OCI-LY3 (cell line): ENCODE data around the gene CNGB1.
"Not testable (repeated sequence)": the region's sequence is repeated elsewhere in the genome, so short reads cannot be mapped to it uniquely, and the experiment has no call there.

Experiments
- H2AFZ ChIP-seq: fragments of 200-600, 300-600 bp; shearing (Covaris generic); 2 replicates; pipeline ENCODE4 v1.6.0; 2014; ENCODE audit warnings: antibody characterized with exemption, low read depth, low read length
- H3K27ac ChIP-seq: fragments of 200-600, 300-600 bp; sonication (generic); 2 replicates; pipeline ENCODE4 v1.5.1; 2014; ENCODE audit warnings: mild to moderate bottlenecking, low read length, moderate library complexity, mixed read lengths
- H3K27me3 ChIP-seq: fragments of 200-600, 300-600 bp; sonication (generic); 2 replicates; pipeline ENCODE4 v1.6.1; 2014; ENCODE audit warnings: low read depth, low read length, mixed read lengths
- H3K36me3 ChIP-seq: fragments of 200-600, 300-600 bp; sonication (generic); replicated peaks from 2 replicates; pipeline ENCODE3; 2014; ENCODE audit warnings: low read depth, low read length, mixed read lengths
- H3K4me1 ChIP-seq: fragments of 300-600, 200-600 bp; sonication (generic); 2 replicates; pipeline ENCODE4 v1.6.1; 2014; ENCODE audit warnings: low read length, mixed read lengths
- H3K4me2 ChIP-seq: fragments of 200-600, 300-600 bp; sonication (generic); 2 replicates; pipeline ENCODE4 v1.6.1; 2014; ENCODE audit warnings: low read length, mixed read lengths
- H3K4me3 ChIP-seq: fragments of 300-600, 200-600 bp; sonication (generic); 2 replicates; pipeline ENCODE4 v1.5.1; 2014; ENCODE audit warnings: antibody characterized with exemption, mild to moderate bottlenecking, low read length, moderate library complexity
- H3K79me2 ChIP-seq: fragments of 300-600, 200-600 bp; shearing (Covaris generic); 2 replicates; pipeline ENCODE4 v1.6.1; 2014; ENCODE audit warnings: mild to moderate bottlenecking, low read length, mixed read lengths
- H3K9ac ChIP-seq: fragments of 300-600, 200-600 bp; shearing (Covaris generic); 2 replicates; pipeline ENCODE4 v1.6.0; 2014; ENCODE audit warnings: mild to moderate bottlenecking, low read length, moderate library complexity
- H3K9me3 ChIP-seq: fragments of 200-600, 300-600 bp; shearing (Covaris generic); 2 replicates; pipeline ENCODE4 v1.6.1; 2014; ENCODE audit warnings: low read length, mixed read lengths; ENCODE audit not compliant: insufficient read depth
- H4K20me1 ChIP-seq: fragments of 200-600, 300-600 bp; sonication (generic); 2 replicates; pipeline ENCODE4 v1.6.1; 2016; ENCODE audit warnings: low read length, mixed read lengths; ENCODE audit not compliant: insufficient read depth
- CTCF ChIP-seq: fragments of 200-600, 300-600 bp; sonication (generic); IDR thresholded peaks from 2 replicates; pipeline ENCODE4 v1.5.1; 2014; ENCODE audit warnings: antibody characterized with exemption, low read length, low read depth
- EZH2phosphoT487 ChIP-seq: fragments of 200-600 bp; shearing (Covaris generic); IDR thresholded peaks from 2 replicates; pipeline ENCODE4 v1.6.1; 2018; ENCODE audit warnings: antibody characterized with exemption, mixed run types, low read depth

Gene CNGB1

GRCh38 chr16:58009856-58010416 lies 39.0 kb upstream of the CNGB1 start:
- H3K4me2 ChIP-seq, result no peak overlapping the region
- no peaks in the 10 kb centered on the region for H3K9me3 ChIP-seq
- H3K79me2 ChIP-seq, result no peaks in the 10 kb centered on the region
- peaks cover 17% of the 10 kb centered on the region for H3K36me3 ChIP-seq
- no peaks in the 10 kb centered on the region for H3K27me3 ChIP-seq
- no peaks in the 10 kb centered on the region for H3K4me1 ChIP-seq
- no peak overlapping the region for H3K9ac ChIP-seq
- TF ChIP-seq EZH2phosphoT487 (no peak), CTCF (no peak)
- no peak overlapping the region for H3K27ac ChIP-seq
- no peak overlapping the region for H2AFZ ChIP-seq
- no peak overlapping the region for H3K4me3 ChIP-seq
- no peaks in the 10 kb centered on the region for H4K20me1 ChIP-seq

- H3K4me1 ChIP-seq, result peaks cover 13% of the 10 kb centered on the region
- H3K36me3 ChIP-seq, H3K4me2 ChIP-seq, H3K9ac ChIP-seq, H3K27me3 ChIP-seq, H3K79me2 ChIP-seq, H3K4me3 ChIP-seq, H2AFZ ChIP-seq, H4K20me1 ChIP-seq, H3K9me3 ChIP-seq, H3K27ac ChIP-seq: not testable (repeated sequence)
These were observed 33.8 kb upstream of the CNGB1 start for GRCh38 chr16:58004736-58005135.

GRCh38 chr16:58002936-58003335 lies 32.0 kb upstream of the CNGB1 start:
- Histone ChIP-seq H3K27me3 (no peaks in the 10 kb centered on the region), H3K9ac (no peak overlapping the region), H3K36me3 (peaks cover 9% of the 10 kb centered on the region), H3K4me3 (no peak overlapping the region), H3K79me2 (peaks cover 3% of the 10 kb centered on the region; the same call in 1 of the 2 replicates), H2AFZ (no peak overlapping the region), H3K9me3 (no peaks in the 10 kb centered on the region), H3K4me1 (peaks cover 22% of the 10 kb centered on the region), H3K4me2 (no peak overlapping the region), H3K27ac (no peak overlapping the region), H4K20me1 (no peaks in the 10 kb centered on the region)
- no peak for TF ChIP-seq EZH2phosphoT487
- no peak for TF ChIP-seq CTCF

- no peak overlapping the region for H3K9ac ChIP-seq
These were observed 31.5 kb upstream of the CNGB1 start for GRCh38 chr16:58002416-58002800.

GRCh38 chr16:58001781-58002415 lies 31.0 kb upstream of the CNGB1 start:
- H3K4me2 ChIP-seq, result peak overlapping the region; percentile 90
- peak overlapping the region; percentile 92 for H3K4me3 ChIP-seq
- H3K27me3 ChIP-seq, result no peaks in the 10 kb centered on the region
- no peak overlapping the region for H2AFZ ChIP-seq
- H3K9ac ChIP-seq, result peak overlapping the region; percentile 81
- peaks cover 3% of the 10 kb centered on the region; the same call in 1 of the 2 replicates for H3K79me2 ChIP-seq
- H3K36me3 ChIP-seq, result peaks cover 7% of the 10 kb centered on the region
- peaks cover 22% of the 10 kb centered on the region for H3K4me1 ChIP-seq
- no peak overlapping the region for H3K27ac ChIP-seq
- TF ChIP-seq CTCF, result no peak
- no peak for TF ChIP-seq EZH2phosphoT487
- no peaks in the 10 kb centered on the region for H4K20me1 ChIP-seq
- no peaks in the 10 kb centered on the region for H3K9me3 ChIP-seq

More at GRCh38 chr16:58002416-58002800, 31.5 kb upstream of the CNGB1 start:
- H3K27me3 ChIP-seq, result no peaks in the 10 kb centered on the region
- peak overlapping the region; percentile 90; the same call in 1 of the 2 replicates for H3K4me2 ChIP-seq
- no peak overlapping the region for H3K27ac ChIP-seq
- H2AFZ ChIP-seq, result no peak overlapping the region
- no peaks in the 10 kb centered on the region for H3K9me3 ChIP-seq
- H3K4me1 ChIP-seq, result peaks cover 22% of the 10 kb centered on the region
- H3K36me3 ChIP-seq, result peaks cover 9% of the 10 kb centered on the region
- peak overlapping the region; percentile 92; the same call in 1 of the 2 replicates for H3K4me3 ChIP-seq
- peaks cover 3% of the 10 kb centered on the region; the same call in 1 of the 2 replicates for H3K79me2 ChIP-seq
- H4K20me1 ChIP-seq, result no peaks in the 10 kb centered on the region
- TF ChIP-seq EZH2phosphoT487, result no peak
